HEK293 (cell line): ENCODE results near the gene AGBL3.

Experiments
- CTCF ChIA-PET: fragments of 350-600 bp; formaldehyde crosslinking; extraction: SDS; loops from one replicate; lab custom pipeline; 2021; ENCODE audit warnings: antibody characterized with exemption; lab: Yijun Ruan, JAX
- POLR2A ChIA-PET: fragments of 300-600 bp; formaldehyde crosslinking; extraction: SDS; loops from one replicate; lab custom pipeline; 2020; ENCODE audit warnings: antibody characterized with exemption, inconsistent platforms; lab: Yijun Ruan, JAX
- H3K27ac ChIP-seq: fragments of 200-500 bp; sonication (Bioruptor generic); 2 replicates; pipeline ENCODE4 v1.5.1; 2014; ENCODE audit warnings: low read depth, low read length, control low read depth, inconsistent platforms; ENCODE audit errors: extremely low read depth
- H3K36me3 ChIP-seq, 2 experiments: fragments of 200-500 bp in 1 of 2; sonication (Bioruptor generic) in 1 of 2; 1 replicate in 1 of 2; 2 replicates in 1 of 2; pipeline ENCODE4 v1.5.1; 2014 to 2017; ENCODE audit warnings: inconsistent platforms in 2 of 2, low read length in 2 of 2; ENCODE audit not compliant: control insufficient read depth in 2 of 2, insufficient read depth in 1 of 2
- H3K4me1 ChIP-seq: fragments of 200-500 bp; sonication (Bioruptor generic); 2 replicates; pipeline ENCODE4 v1.5.1; 2014; ENCODE audit warnings: mild to moderate bottlenecking, low read length, inconsistent platforms; ENCODE audit not compliant: control insufficient read depth, insufficient read depth
- H3K4me3 ChIP-seq: 2 replicates; pipeline ENCODE4 v1.5.1; 2011; ENCODE audit warnings: low read depth, mild to moderate bottlenecking, control low read depth, low read length, moderate library complexity
- H3K9me3 ChIP-seq: fragments of 200-500 bp; sonication (Bioruptor generic); 2 replicates; pipeline ENCODE4 v1.5.1; 2014; ENCODE audit warnings: low read depth, low read length, inconsistent platforms; ENCODE audit not compliant: control insufficient read depth, insufficient read depth
- FEZF1 ChIP-seq: fragments of 450-650 bp; formaldehyde crosslinking; IDR thresholded peaks from 2 replicates; pipeline ENCODE4 v1.5.1; 2016; ENCODE audit warnings: missing biosample characterization, missing genetic modification characterization
- MEIS1 ChIP-seq: sonication (generic); formaldehyde crosslinking; IDR thresholded peaks from 2 replicates; pipeline ENCODE4 v1.8.1; 2022; ENCODE audit warnings: missing genetic modification reagents, mild to moderate bottlenecking, borderline replicate concordance
- PBX3 ChIP-seq: sonication (generic); formaldehyde crosslinking; IDR thresholded peaks from 2 replicates; pipeline ENCODE4 v1.8.1; 2022; ENCODE audit warnings: mild to moderate bottlenecking, moderate library complexity, missing genetic modification reagents
- PRDM10 ChIP-seq: fragments of 450-650 bp; formaldehyde crosslinking; IDR thresholded peaks from 2 replicates; pipeline ENCODE4 v1.5.1; 2016; ENCODE audit warnings: missing biosample characterization, missing genetic modification characterization
- REST ChIP-seq: fragments of 450-650 bp; formaldehyde crosslinking; IDR thresholded peaks from 2 replicates; pipeline ENCODE4 v1.5.1; 2016; ENCODE audit warnings: missing biosample characterization, missing genetic modification characterization
- SCRT2 ChIP-seq: fragments of 450-650 bp; formaldehyde crosslinking; IDR thresholded peaks from 2 replicates; pipeline ENCODE4 v1.5.1; 2016; ENCODE audit warnings: missing biosample characterization, missing genetic modification characterization
- YY1 ChIP-seq: fragments of 450-650 bp; formaldehyde crosslinking; IDR thresholded peaks from 2 replicates; pipeline ENCODE4 v1.5.1; 2018; ENCODE audit warnings: missing biosample characterization, missing genetic modification characterization
- ZBTB44 ChIP-seq: fragments of 450-650 bp; IDR thresholded peaks from 2 replicates; pipeline ENCODE4 v1.5.1; 2018; ENCODE audit warnings: missing biosample characterization, mild to moderate bottlenecking, missing genetic modification characterization
- ZFP37 ChIP-seq: fragments of 450-650 bp; formaldehyde crosslinking; IDR thresholded peaks from 2 replicates; pipeline ENCODE4 v1.5.1; 2016; ENCODE audit warnings: missing biosample characterization, missing genetic modification characterization
- ZNF239 ChIP-seq: fragments of 450-650 bp; formaldehyde crosslinking; IDR thresholded peaks from 2 replicates; pipeline ENCODE4 v1.5.1; 2016; ENCODE audit warnings: missing biosample characterization, missing genetic modification characterization
- ZNF266 ChIP-seq: fragments of 450-650 bp; formaldehyde crosslinking; IDR thresholded peaks from 2 replicates; pipeline ENCODE4 v1.5.1; 2016; ENCODE audit warnings: missing biosample characterization, missing genetic modification characterization, low read depth
- ZNF350 ChIP-seq: fragments of 450-650 bp; formaldehyde crosslinking; IDR thresholded peaks from 2 replicates; pipeline ENCODE4 v1.5.0; 2017; ENCODE audit warnings: missing biosample characterization, mild to moderate bottlenecking, missing genetic modification characterization
- ZNF518A ChIP-seq: fragments of 450-650 bp; formaldehyde crosslinking; conservative IDR thresholded peaks from 2 replicates; pipeline ENCODE4 v1.5.1; 2016; ENCODE audit warnings: low read depth, missing biosample characterization, missing genetic modification characterization
- ZNF530 ChIP-seq: fragments of 450-650 bp; formaldehyde crosslinking; IDR thresholded peaks from 2 replicates; pipeline ENCODE4 v1.5.1; 2016; ENCODE audit warnings: low read depth, missing biosample characterization, missing genetic modification characterization
- ZNF621 ChIP-seq: fragments of 450-650 bp; formaldehyde crosslinking; IDR thresholded peaks from 2 replicates; pipeline ENCODE4 v1.5.1; 2017; ENCODE audit warnings: missing biosample characterization, missing genetic modification characterization
- ZNF639 ChIP-seq: fragments of 450-650 bp; formaldehyde crosslinking; IDR thresholded peaks from 2 replicates; pipeline ENCODE4 v1.5.1; 2016; ENCODE audit warnings: missing biosample characterization, missing genetic modification characterization

The AGBL3 gene

GRCh38 chr7:135174941-135175340 lies 188.6 kb downstream of the AGBL3 start:
- H3K36me3 ChIP-seq: no peaks in the 10 kb centered on the region
- ChIA-PET CTCF (no interaction called here), POLR2A (no interaction called here)
- H3K4me3 ChIP-seq: no peak overlapping the region
- TF ChIP-seq SCRT2 (no peak), FEZF1 (no peak), REST (tag by site-specific recombination) (no peak), PBX3 (CRISPR knock-in tag) (no peak), ZNF639 (no peak), ZNF239 (no peak), PRDM10 (tag by site-specific recombination) (no peak)
- no peak overlapping the region for H3K27ac ChIP-seq
- no peaks in the 10 kb centered on the region for H3K4me1 ChIP-seq
- no peaks in the 10 kb centered on the region for H3K9me3 ChIP-seq

GRCh38 chr7:135175931-135176330 lies 189.6 kb downstream of the AGBL3 start:
- H3K27ac ChIP-seq: no peak overlapping the region
- ChIA-PET POLR2A (no interaction called here), CTCF (no interaction called here)
- H3K4me3 ChIP-seq: no peak overlapping the region
- no peaks in the 10 kb centered on the region for H3K9me3 ChIP-seq
- TF ChIP-seq YY1 (tag by site-specific recombination) (no peak), ZNF621 (tag by site-specific recombination) (no peak), ZNF518A (no peak), ZBTB44 (tag by site-specific recombination) (no peak), ZNF639 (no peak), ZNF530 (tag by site-specific recombination) (no peak), ZFP37 (tag by site-specific recombination) (no peak), ZNF350 (tag by site-specific recombination) (no peak), MEIS1 (CRISPR knock-in tag) (no peak), ZNF266 (tag by site-specific recombination) (no peak)
- H3K4me1 ChIP-seq: no peaks in the 10 kb centered on the region
- no peaks in the 10 kb centered on the region for H3K36me3 ChIP-seq
